AG20443 (cell line): ENCODE measurements around the gene ZCCHC8.
"Not testable (repeated sequence)": the region's sequence is repeated elsewhere in the genome, so short reads cannot be mapped to it uniquely, and the experiment has no call there.

Source experiments
- DNase-seq: peaks from one replicate; pipeline ENCODE4 v3.0.0; 2012; ENCODE audit warnings: low spot score, mixed read lengths

Gene ZCCHC8

GRCh38 chr12:122500685-122501488, at the start of gene ZCCHC8:
ZCCHC8 (minus strand) TSS chr12:122500932; CDS start chr12:122500840, 92 bp downstream.
- DNase-seq, result peak; percentile 97

- DNase-seq, result no peak
Measured at GRCh38 chr12:122547330-122547729, 46.6 kb upstream of the ZCCHC8 start.

DNA sequence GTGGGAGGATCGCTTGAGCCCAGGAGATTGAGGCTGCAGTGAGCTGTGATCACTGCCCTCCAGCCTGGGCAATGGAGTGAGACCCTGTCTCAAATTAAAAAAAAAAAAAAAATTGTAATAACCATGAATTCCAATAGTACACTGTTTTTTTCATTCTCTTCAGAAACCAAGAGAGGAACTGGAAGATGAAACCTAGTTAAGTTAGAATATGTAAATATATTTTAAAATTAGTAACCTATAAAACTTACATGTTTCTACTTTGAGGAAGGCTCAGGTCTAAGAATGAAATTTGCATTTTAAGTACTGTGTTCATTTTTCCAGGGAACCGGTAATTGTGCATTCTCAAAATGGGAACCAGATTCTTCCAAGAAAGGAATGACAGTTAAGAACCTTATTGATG, 45.1 kb upstream of the ZCCHC8 start:
- DNase-seq, result no peak

DNA sequence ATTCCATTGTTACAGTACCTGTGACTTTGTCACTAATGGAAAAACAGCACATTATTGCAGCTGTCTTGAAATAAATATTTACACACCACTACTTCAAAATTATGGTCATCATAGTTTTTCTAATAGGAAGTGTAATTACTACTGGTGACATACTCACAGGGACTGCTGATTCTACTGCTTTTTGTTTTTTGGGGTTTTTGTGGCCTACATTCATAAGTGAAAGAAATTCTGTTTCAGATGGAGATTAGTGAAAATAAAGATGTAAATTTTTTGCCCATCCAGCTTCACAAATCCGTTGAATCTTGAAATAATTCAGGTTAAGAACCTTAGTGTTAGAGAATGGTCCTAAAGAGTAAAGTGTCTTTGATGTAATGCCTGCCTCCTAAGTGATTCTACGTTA, 43.8 kb upstream of the ZCCHC8 start:
- DNase-seq, result no peak

- DNase-seq, result no peak
Measured at GRCh38 chr12:122538496-122538895, 37.8 kb upstream of the ZCCHC8 start.

GRCh38 chr12:122537021-122537420, 36.3 kb upstream of the ZCCHC8 start:
- no peak for DNase-seq

DNA sequence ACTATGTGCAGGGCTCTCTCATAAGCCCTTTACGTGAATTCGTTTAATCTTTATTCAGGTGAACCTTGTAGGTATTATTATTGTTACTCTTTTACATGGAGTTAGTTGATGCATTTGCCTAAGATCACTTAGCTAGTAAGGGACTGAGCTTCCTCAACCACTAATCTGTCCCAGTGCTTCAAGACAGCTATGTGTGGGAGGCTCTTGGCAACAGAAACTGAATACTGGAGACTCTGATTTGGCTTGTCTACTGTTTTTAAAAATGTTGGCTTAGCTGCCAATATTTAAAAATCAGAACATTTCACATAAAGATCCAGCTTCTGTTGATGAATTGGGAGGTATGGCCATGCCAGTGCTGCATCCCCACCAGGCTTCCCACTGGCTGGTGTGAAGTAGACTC, 33.1 kb upstream of the ZCCHC8 start:
- DNase-seq, result no peak

- DNase-seq, result no peak
Measured at GRCh38 chr12:122528992-122529391, 28.3 kb upstream of the ZCCHC8 start.

DNA sequence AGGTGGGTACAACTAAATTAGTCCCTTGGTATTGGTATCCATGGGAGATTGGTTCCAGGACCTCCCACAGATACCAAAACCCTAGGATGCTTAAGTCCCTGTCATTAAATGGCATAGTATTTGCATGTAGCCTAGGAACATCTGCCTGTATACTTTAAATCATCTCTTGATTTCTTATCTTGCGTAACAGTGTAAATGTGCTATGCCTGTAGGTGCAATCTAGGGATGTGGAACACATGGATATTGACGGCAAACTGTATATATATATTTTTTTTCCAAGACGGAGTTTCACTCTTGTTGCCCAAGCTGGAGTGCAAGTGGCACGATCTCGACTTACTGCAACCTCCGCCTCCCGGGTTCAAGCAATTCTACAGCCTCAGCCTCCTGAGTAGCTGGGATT, 27.9 kb upstream of the ZCCHC8 start:
- no peak for DNase-seq

GRCh38 chr12:122527478-122527944, 26.8 kb upstream of the ZCCHC8 start:
- DNase-seq, result peak; percentile 29

- peak; percentile 98 for DNase-seq
Measured at GRCh38 chr12:122526683-122527477, 26.1 kb upstream of the ZCCHC8 start, which contains the start of the genes KNTC1 and RSRC2. KNTC1 (plus strand) TSS chr12:122527249; CDS start chr12:122530064, 2,815 bp downstream. RSRC2 (minus strand) TSS chr12:122526936; CDS start chr12:122526853, 83 bp downstream.

- DNase-seq, result no peak
Measured at GRCh38 chr12:122523846-122524718, 23.4 kb upstream of the ZCCHC8 start.

DNA sequence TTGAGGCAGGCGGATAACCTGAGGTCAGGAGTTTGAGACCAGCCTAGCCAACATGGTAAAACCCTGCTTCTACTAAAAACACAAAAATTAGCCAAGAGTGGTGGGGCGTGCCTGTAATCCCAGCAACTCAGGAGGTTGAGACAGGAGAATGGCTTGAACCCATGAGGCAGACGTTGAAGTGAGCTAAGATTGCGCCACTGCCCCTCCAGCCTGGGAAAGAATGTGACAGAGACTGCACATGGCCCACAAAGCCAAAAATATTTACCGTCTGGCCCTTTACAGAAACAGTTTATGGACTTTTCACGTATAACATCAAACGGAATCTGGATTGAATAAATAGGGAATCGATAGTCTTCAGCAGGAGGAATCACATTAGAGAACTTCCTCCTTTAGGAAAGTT, 22.5 kb upstream of the ZCCHC8 start:
- DNase-seq, result no peak

DNA sequence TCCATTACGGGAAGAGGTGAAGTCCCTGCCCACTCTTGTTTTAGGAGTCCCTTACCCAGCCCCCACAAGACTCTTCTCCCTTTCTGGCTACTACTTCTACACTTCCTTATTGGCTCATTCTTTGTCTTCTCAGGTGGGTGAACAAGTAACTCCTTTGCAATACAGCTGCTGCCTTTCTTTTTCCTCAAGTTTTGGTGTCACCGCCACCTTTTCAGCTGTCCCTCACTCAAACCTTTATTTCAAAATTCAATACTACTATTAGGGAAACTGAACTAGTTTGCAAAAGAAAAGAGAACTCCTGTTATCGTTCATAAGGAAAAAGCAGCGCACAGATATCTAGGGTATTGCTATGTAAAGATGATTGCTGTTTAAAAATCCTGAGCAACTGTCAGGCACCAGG, 19.9 kb upstream of the ZCCHC8 start:
- no peak for DNase-seq

DNA sequence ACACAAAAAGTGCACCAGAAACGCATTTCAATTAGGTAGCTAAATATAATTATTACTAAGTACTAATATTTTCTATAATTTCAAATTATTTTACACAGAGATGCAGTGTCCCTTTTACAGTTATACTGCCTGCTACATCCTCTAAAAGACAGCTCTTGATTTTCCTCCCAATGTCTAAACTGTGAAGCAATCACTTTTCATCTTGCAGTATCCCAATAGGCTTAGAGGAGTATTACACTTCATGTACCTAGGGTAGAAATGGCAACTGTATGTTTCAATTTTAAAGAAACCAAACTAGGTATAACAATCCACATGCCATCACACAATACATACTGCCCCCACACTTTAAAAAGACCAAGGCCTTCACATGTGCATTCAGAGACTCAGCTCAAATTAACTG, 18.7 kb upstream of the ZCCHC8 start:
- DNase-seq, result no peak

DNA sequence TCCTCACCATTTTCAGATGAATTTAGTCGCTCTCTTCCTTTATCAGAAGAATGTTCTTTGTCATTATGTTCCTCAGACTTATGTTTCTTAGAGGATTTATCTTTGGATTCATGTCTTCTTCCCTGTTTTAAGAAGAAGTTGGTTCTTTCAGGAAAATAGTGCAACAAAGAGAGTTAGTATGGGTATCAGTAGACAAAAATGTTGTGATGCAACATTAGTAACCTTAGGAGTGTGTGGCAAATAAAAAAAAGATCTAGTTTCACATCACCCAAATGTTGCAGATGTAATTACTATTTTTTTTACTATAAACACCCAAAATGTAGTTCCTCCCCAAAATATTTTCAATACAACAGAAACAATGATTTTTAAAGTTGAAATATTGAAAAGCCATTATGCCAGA, 18.2 kb upstream of the ZCCHC8 start:
- DNase-seq, result no peak

- DNase-seq, result peak; percentile 58
Measured at GRCh38 chr12:122517877-122518276, 17.1 kb upstream of the ZCCHC8 start.

DNA sequence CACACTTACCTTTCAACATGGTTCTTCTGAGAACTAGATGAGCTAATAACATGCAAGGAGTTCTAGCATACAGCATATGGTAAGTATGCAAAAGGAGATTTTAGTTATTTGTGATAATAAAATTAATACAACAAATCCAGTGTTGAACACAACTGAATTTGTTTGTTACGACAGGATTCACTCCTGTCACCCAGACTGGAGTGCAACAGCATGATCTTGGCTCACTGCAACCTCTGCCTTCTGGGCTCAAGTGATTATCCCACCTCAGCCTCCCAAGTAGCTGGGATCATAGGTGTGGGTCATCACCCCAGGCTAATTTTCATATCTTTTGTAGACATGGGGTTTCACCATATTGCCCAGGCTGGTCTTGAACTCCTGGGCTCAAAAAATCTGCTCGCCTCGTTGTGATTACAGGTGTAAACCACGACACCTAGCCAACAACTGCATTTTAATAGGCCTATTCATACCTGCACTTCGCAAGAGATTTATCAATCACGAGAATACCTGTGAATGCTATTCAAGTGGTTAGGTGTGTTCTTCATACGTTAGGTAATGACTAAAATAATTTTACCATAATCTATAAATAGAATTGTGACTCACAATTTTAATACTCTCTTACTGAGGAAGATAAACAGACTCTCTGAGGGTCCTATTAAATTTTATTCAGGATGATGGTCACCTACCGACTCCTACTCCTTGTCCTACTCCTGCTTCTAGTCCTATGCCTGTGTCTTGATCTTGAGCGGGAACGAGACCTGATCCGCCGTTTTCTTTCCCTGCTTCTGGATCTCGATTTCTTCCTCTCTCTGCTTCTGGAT, 16.0 kb upstream of the ZCCHC8 start:
- DNase-seq, result no peak

- DNase-seq, result no peak
Measured at GRCh38 chr12:122515275-122515674, 14.5 kb upstream of the ZCCHC8 start.

DNA sequence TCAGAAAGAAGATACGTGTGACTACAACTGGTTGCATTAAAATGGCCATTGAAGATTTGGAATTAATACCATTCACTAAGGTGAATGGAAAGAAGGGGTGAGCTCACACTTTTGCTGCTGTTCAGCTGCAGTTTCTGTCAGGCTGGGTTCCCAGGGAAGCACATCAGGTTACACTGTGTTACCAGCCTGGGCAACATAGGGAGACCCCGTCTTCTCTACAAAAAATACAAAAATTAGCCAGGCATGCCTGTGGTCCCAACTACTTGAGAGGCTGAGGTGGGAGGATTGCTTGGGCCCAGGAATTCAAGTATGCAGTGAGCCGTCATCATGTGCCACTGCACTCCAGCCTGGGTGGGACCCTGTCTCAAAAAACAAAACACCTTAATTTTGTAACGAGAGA, 12.9 kb upstream of the ZCCHC8 start:
- no peak for DNase-seq

GRCh38 chr12:122513028-122513427, 12.3 kb upstream of the ZCCHC8 start:
- not testable (repeated sequence) for DNase-seq
